Measurements from ENCODE around the gene PEX11B.

GRCh38 chr1:145957443-145958319 lies 39.2 kb upstream of the PEX11B start, which contains the start of gene LIX1L:
- TF ChIP-seq POLR2A (IDR thresholded peaks at IDR 0.05; ENCODE audit: low read length) (peak; percentile 87), GATA1 (IDR thresholded peaks at IDR 0.05; ENCODE audit: low read depth, low read length) (no peak)
